DOHH2 (cell line): ENCODE measurements around the gene RNF144A.

Experiments used
- H3F3A ChIP-seq: fragments of 200-600 bp; sonication (generic), shearing (Covaris generic); 2 replicates; pipeline ENCODE4 v1.6.0; 2016; ENCODE audit warnings: antibody characterized with exemption, mild to moderate bottlenecking; ENCODE audit not compliant: control insufficient read depth, insufficient read depth
- H3K27ac ChIP-seq: fragments of 200-600 bp; sonication (generic); 2 replicates; pipeline ENCODE4 v1.5.1; 2014; ENCODE audit warnings: low read depth, mild to moderate bottlenecking, low read length, moderate library complexity
- H3K27me3 ChIP-seq: fragments of 200-600 bp; sonication (generic); 2 replicates; pipeline ENCODE4 v1.6.1; 2014; ENCODE audit warnings: mild to moderate bottlenecking, low read length, mixed read lengths; ENCODE audit not compliant: control insufficient read depth
- H3K36me3 ChIP-seq: fragments of 200-600 bp; sonication (generic); 2 replicates; pipeline ENCODE4 v1.6.1; 2014; ENCODE audit warnings: mild to moderate bottlenecking, low read length, moderate library complexity, mixed read lengths; ENCODE audit not compliant: control insufficient read depth
- H3K4me1 ChIP-seq: fragments of 200-600 bp; sonication (generic); 2 replicates; pipeline ENCODE4 v1.6.1; 2014; ENCODE audit warnings: mild to moderate bottlenecking, low read length, mixed read lengths; ENCODE audit not compliant: control insufficient read depth
- H3K4me2 ChIP-seq: fragments of 200-600 bp; sonication (generic); 2 replicates; pipeline ENCODE4 v1.6.0; 2014; ENCODE audit warnings: mild to moderate bottlenecking, low read length, moderate library complexity
- H3K4me3 ChIP-seq: fragments of 200-600 bp; sonication (generic); 2 replicates; pipeline ENCODE4 v1.5.1; 2014; ENCODE audit warnings: mild to moderate bottlenecking, low read length, mixed read lengths
- H3K79me2 ChIP-seq: fragments of 200-600 bp; sonication (generic); 2 replicates; pipeline ENCODE4 v1.6.1; 2014; ENCODE audit warnings: mild to moderate bottlenecking, low read length, mixed read lengths; ENCODE audit not compliant: control insufficient read depth
- H3K9me2 ChIP-seq: fragments of 200-600 bp; sonication (generic); replicated peaks from 2 replicates; pipeline ENCODE4 v1.6.1; 2014; ENCODE audit warnings: mild to moderate bottlenecking, low read length, mixed read lengths; ENCODE audit not compliant: control insufficient read depth
- H3K9me3 ChIP-seq: fragments of 200-600 bp; sonication (generic); 2 replicates; pipeline ENCODE4 v1.6.1; 2014; ENCODE audit warnings: antibody characterized with exemption, low read length, mixed read lengths; ENCODE audit not compliant: control insufficient read depth, insufficient read depth
- H4K20me1 ChIP-seq: fragments of 200-600 bp; sonication (generic); 2 replicates; pipeline ENCODE4 v1.6.0; 2014; ENCODE audit warnings: low read depth, mild to moderate bottlenecking, antibody characterized with exemption, low read length, moderate library complexity; ENCODE audit not compliant: control insufficient read depth, insufficient read depth
- CTCF ChIP-seq: fragments of 200-600 bp; sonication (generic); IDR thresholded peaks from one replicate; pipeline ENCODE4 v1.5.1; 2014; ENCODE audit warnings: antibody characterized with exemption, mild to moderate bottlenecking, low read depth, low read length; ENCODE audit not compliant: poor library complexity, severe bottlenecking
- EZH2phosphoT487 ChIP-seq: fragments of 200-600 bp; sonication (generic); IDR thresholded peaks from 2 replicates; pipeline ENCODE4 v1.6.1; 2017; ENCODE audit warnings: borderline replicate concordance, mild to moderate bottlenecking, antibody characterized with exemption, low read length, moderate library complexity, mixed read lengths

The RNF144A gene

GRCh38 chr2:6887751-6888192 is 29.4 kb upstream of the RNF144A start:
- Histone ChIP-seq H3K27ac (no peak overlapping the region), H3K79me2 (no peaks in the 10 kb centered on the region), H3K4me3 (no peak overlapping the region), H3K9me2 (no peaks in the 10 kb centered on the region), H3K27me3 (no peaks in the 10 kb centered on the region), H3F3A (no peaks in the 10 kb centered on the region), H3K36me3 (no peaks in the 10 kb centered on the region), H3K4me1 (no peaks in the 10 kb centered on the region), H4K20me1 (no peaks in the 10 kb centered on the region), H3K4me2 (no peak overlapping the region), H3K9me3 (no peaks in the 10 kb centered on the region)
- TF ChIP-seq CTCF (no peak), EZH2phosphoT487 (no peak)

GRCh38 chr2:6888724-6889123 is 28.5 kb upstream of the RNF144A start:
- Histone ChIP-seq H3K4me3 (no peak overlapping the region), H3K9me2 (no peaks in the 10 kb centered on the region), H3K27ac (no peak overlapping the region), H3K4me1 (no peaks in the 10 kb centered on the region), H3K9me3 (no peaks in the 10 kb centered on the region), H3F3A (no peaks in the 10 kb centered on the region), H4K20me1 (no peaks in the 10 kb centered on the region), H3K4me2 (no peak overlapping the region), H3K27me3 (no peaks in the 10 kb centered on the region), H3K79me2 (no peaks in the 10 kb centered on the region), H3K36me3 (no peaks in the 10 kb centered on the region)
- TF ChIP-seq EZH2phosphoT487 (no peak), CTCF (no peak)

- no peaks in the 10 kb centered on the region for H3K79me2 ChIP-seq
- H4K20me1 ChIP-seq = no peaks in the 10 kb centered on the region
- no peaks in the 10 kb centered on the region for H3K27me3 ChIP-seq
- H3K4me3 ChIP-seq = no peak overlapping the region
- H3K9me2 ChIP-seq = no peaks in the 10 kb centered on the region
- no peaks in the 10 kb centered on the region for H3K36me3 ChIP-seq
- H3K27ac ChIP-seq = no peak overlapping the region
- H3K4me1 ChIP-seq = no peaks in the 10 kb centered on the region
- no peak overlapping the region for H3K4me2 ChIP-seq
- no peaks in the 10 kb centered on the region for H3K9me3 ChIP-seq
- TF ChIP-seq EZH2phosphoT487 = no peak
- no peak for TF ChIP-seq CTCF
- H3F3A ChIP-seq = no peaks in the 10 kb centered on the region
These were observed 23.2 kb upstream of the RNF144A start for GRCh38 chr2:6893876-6894482.
